GM21381 (cell line): Measurements from ENCODE around the gene CCDC188.

ENCODE experiments used
- ATAC-seq: cut with Tn5 transposase; IDR thresholded peaks from one replicate; pipeline ENCODE4 v1.9.1; 2021; ENCODE audit warnings: mild to moderate bottlenecking, moderate library complexity; ENCODE audit not compliant: unreplicated experiment

Gene CCDC188

GRCh38 chr22:20108757-20109230 lies 42.1 kb downstream of the CCDC188 start:
- no peak for ATAC-seq

DNA sequence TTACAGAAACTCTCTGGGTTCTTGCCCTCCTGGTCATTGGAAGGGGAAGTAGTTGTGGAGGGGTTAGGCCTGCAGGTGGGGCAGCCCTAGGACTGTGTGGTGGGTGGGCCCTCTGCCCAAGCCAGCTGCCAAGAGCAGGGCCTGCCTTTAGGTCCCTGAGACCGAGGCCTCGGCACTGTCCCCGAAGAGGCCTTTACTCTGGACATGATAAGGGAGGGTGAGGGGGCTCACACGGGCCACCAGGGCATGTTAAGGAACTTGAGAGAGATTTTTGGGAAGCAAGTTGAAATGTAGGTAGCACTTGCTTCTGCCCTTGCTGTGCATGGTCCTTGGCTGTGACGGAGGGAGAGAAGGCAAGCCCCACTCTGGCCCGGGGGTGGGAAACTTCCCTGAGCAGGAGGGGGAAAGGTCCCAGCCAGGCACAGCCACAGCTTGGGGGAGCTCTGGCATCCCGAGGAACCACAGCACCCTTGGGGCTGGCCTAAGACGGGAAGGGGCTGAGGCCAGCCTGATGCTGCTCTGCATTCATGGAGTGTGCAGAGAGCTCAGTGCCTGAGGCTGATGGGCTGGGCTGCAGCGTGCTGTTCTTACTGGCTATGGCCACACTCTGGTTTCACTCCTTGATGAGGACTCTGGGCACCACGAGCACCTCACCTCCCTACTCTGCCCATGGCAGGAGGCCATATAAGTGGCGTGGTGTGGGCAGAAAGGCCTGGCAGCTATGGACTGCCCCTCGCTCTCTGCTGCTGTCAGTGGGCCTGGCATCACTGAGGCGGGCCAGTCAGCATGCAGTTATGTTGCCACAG lies 42.7 kb downstream of the CCDC188 start:
- no peak for ATAC-seq

DNA sequence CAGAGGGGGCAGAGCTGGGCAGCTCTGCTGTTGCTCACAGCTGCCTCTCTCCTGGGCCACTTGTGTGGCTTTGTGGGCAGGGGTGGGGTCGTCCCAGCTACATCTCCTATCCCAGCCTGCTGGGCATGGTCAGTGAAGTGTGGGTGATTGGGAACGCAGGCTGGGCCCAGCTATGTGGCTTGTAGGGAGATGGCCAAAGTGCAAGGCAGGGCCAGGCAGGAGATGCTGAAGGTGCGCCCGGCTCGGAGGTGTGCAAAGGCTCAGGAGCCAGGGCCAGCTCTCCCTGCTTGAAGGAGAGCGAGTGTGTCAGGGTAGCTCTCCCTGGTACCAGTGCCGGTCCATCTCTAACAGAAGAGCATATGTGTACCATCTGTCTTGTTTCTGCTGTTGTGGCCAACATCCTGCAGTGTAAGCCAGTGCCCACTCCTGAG lies 43.4 kb downstream of the CCDC188 start:
- no peak for ATAC-seq

- no peak for ATAC-seq
Measured at GRCh38 chr22:20106849-20107237, 44.0 kb downstream of the CCDC188 start.

DNA sequence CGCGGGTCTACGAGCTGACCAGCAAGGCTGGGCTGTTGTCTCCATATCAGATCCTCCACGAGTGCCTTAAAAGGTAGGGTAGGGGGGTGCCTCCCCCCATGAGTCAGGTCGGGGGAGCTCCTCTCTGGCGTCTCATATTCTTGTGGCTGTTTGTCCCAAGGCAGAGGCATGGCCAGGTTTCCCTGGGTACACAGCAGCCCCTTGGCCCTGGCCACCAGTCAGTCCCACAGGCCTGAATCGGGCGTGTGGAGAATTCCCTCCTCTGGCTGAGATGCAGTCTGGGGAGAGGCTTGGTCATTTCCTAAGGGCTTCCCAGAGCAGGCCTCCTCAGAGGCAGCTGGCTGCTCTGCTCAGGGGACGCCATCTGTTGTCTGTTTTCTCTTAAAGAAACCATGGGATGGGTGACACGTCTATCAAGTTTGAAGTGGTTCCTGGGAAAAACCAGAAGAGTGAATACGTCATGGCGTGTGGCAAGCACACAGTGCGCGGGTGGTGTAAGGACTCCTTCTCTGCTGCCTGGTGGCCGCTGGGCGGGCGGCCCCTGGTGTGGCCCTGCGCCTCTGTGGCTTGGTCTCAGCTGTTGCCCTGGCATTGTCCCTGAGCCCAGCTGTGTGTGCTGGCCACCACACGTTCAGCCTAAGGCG lies 44.5 kb downstream of the CCDC188 start:
- no peak for ATAC-seq

DNA sequence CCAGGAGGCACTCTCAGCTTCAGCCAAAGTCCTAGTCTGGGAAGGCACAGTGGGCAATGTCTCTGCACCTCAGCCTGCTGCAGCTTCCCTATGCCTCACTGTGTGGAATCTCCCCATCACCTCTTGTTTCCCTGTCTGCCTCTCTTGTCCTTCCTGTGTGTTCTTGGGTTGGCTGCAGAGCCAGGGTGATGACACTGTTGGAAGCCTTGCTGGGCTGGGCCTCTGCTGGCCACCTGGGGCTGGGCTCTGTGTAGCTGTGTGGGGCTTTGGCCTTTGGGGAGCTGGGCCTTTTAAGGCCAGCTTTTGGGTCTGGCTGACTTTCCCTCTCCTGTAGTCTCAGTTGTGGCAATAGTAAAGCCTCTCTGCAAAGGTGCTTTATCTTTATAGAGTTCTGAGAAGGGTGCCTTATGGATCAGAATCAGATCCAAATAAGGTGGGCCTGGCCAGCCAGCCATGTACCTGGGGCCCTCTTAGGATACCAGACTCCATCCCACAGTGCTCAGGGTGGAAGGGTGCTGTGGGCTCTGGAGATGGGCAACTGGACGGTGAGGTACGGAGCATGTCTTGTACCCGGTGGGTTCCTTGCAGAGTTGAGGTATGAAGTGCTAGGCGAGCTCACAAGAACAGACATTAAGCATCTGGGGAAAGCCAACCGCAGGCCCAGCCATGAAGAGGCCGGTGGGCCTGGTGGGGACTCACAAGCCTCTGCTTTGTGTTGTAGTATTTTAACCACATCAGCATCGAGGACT lies 45.2 kb downstream of the CCDC188 start:
- ATAC-seq: no peak

DNA sequence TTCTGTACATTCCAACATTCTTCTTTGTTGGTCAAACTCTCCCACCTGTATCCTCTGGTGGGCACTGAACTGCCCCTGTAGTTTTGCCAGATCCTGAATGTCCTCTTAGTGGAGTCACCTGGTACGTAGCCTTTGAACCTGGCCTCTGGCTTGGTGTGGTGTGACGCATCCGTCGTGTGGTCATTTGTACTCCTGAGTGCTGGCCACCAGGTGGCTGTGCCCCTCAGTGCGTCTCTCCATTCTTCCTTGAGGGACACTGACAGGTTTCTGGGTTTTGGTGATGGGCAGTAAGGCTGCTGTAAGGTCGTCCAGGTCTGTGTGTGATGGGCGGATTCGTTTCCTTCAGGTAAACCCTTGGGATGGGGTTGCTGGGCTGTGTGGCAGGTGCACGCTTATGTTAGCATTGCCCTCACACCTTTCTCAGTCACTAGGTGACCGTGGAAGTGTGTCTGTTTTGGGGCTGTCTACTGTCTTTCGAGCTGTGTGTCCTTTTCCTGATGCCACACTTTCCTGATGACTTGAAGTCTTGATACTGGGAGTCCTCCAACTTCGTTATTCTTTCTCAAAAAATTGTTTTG lies 48.6 kb downstream of the CCDC188 start:
- no peak for ATAC-seq

DNA sequence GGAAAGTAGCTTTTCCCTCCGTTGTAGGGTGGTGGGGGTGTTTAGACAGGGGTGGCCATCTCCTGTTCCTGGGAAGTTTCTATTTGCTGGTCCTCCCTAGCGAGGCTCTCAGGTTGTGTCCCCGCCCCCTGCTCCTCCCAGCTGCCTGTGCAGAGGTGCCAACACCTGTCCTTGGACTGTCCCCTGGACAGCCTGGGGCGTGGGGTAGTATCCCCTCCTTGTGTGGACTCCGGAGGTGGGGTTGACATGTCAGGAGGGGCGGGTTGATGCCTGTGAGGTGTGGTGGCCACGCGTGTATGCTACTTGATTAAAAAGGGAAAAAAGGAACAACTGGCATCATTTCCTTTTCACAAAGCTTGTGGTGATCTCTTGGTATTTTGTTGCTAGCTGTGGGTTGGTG lies 49.2 kb downstream of the CCDC188 start:
- ATAC-seq: no peak

- ATAC-seq: no peak
Measured at GRCh38 chr22:20099099-20099711, 51.6 kb downstream of the CCDC188 start.
